Gastrocnemius medialis (tissue), 4 donors: ENCODE data around the gene CACNB4. TPM values are rescaled to one million over a fixed set of nuclear protein-coding genes. Genes with fewer than 3 reads are reported as not detected.

Experiments
- ATAC-seq, 2 donors: fragments of 150-250 bp; one replicate each; pipeline ENCODE4 v1.9.1; 2016
- DNase-seq, 2 donors: peaks; one replicate each; pipeline ENCODE4 v3.0.0-alpha.2; 2019
- H3K27ac ChIP-seq, 4 donors: fragments of 200-600 bp; sonication (generic); 1 replicate in 1 of 4; 2 replicates in 3 of 4; pipeline ENCODE4 v1.5.1; 2016 to 2018; ENCODE audit warnings: mild to moderate bottlenecking in 2 of 4, moderate library complexity in 1 of 4
- H3K27me3 ChIP-seq, 3 donors: fragments of 200-600 bp; sonication (generic) in 2 of 3; 1 replicate in 1 of 3; 2 replicates in 2 of 3; pipeline versions ENCODE4 v1.5.1 to v1.6.0; 2016 to 2019; ENCODE audit warnings: mild to moderate bottlenecking in 1 of 3, moderate library complexity in 1 of 3
- H3K36me3 ChIP-seq, 2 donors: fragments of 200-600 bp; sonication (generic) in 1 of 2; one replicate each; pipeline ENCODE4 v1.5.1; 2017 to 2018
- H3K4me1 ChIP-seq, 2 donors: fragments of 200-600 bp; sonication (generic) in 1 of 2; one replicate each; pipeline ENCODE4 v1.5.1; 2016 to 2017; ENCODE audit warnings: mild to moderate bottlenecking in 2 of 2
- H3K4me3 ChIP-seq, 4 donors: fragments of 200-600 bp; sonication (generic) in 3 of 4; 1 replicate in 1 of 4; 2 replicates in 3 of 4; pipeline ENCODE4 v1.5.1; 2016 to 2019; ENCODE audit warnings: mild to moderate bottlenecking in 2 of 4
- H3K9me3 ChIP-seq, 3 donors: fragments of 200-600 bp; sonication (generic) in 2 of 3; 1 replicate in 1 of 3; 2 replicates in 2 of 3; pipeline ENCODE4 v1.5.1; 2016 to 2019
- CTCF ChIP-seq, 5 experiments: fragments of 450-650 bp in 3 of 5; fragments of 200-600 bp in 2 of 5; sonication (generic) in 2 of 5; IDR thresholded peaks in 4 of 5; conservative IDR thresholded peaks in 1 of 5; 1 replicate in 4 of 5; 2 replicates in 1 of 5; pipeline ENCODE4 v1.5.1; 2016 to 2019; ENCODE audit warnings: antibody characterized with exemption in 5 of 5, mild to moderate bottlenecking in 3 of 5, moderate library complexity in 3 of 5
- POLR2A ChIP-seq, 2 donors: fragments of 450-650 bp; IDR thresholded peaks; one replicate each; pipeline ENCODE4 v1.6.1; 2017; ENCODE audit warnings: antibody characterized with exemption in 2 of 2, mild to moderate bottlenecking in 2 of 2, moderate library complexity in 2 of 2
- in situ Hi-C, 4 donors: fragments of 200-750 bp; cut with MboI; loops; one replicate each; pipeline versions ENCODE4 v1.15.0 to v1.8.0; 2017; ENCODE audit warnings: low sequenced_read_pairs in 4 of 4
- intact Hi-C: fragments of 100-400 bp; cut with DNase I; formaldehyde crosslinking; loops from one replicate; pipeline ENCODE4 v1.15.1; 2023; ENCODE audit warnings: low total_unique reads
- total RNA-seq, 4 donors: library from RNA; depleted of rRNA; stranded (reverse); fragments of >200 nt; gene quantifications; one replicate each; pipeline versions ENCODE4 v1.1.0 to v1.2.3, GENCODE V29; 2016

CACNB4 gene
- total RNA-seq, 4 donors from 2014 or later = 0.04 to 0.56 (median 0.36) TPM

GRCh38 chr2:151907286-151908203 is 191.3 kb downstream of the CACNB4 start:
- no peak overlapping the region for H3K4me3 ChIP-seq

DNA sequence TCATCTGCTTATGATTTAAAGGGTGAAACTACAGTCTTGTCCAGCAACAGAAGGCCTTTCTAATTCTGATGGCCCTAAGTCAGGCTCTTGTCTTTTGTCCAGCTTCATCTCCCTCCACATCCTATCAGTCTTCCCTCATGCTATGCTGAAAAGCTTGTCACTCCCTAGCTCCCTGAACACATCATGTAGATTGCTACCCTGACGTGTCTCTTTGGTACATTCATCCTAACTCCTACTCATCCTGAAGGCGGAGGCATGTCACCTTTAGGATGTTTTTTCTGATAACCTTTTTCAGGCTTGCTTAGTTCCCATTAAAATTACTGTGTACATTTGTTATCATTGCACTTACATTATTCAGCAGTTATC is 192.2 kb downstream of the CACNB4 start:
- ATAC-seq = peak; percentile 14 to 21
- Histone ChIP-seq H3K4me1 (peaks cover 36 to 41% of the 10 kb centered on the region in 2 donors), H3K27me3 (no peaks in the 10 kb centered on the region), H3K36me3 (no peaks in the 10 kb centered on the region), H3K4me3 (no peak overlapping the region), H3K27ac (peak overlapping the region; percentile 76 to 84 (median 82)), H3K9me3 (no peaks in the 10 kb centered on the region)
- no peak for TF ChIP-seq POLR2A (IDR thresholded peaks at IDR 0.05)
- TF ChIP-seq CTCF (IDR thresholded peaks at IDR 0.05 in 4 of 5, conservative IDR thresholded peaks at IDR 0.05 in 1 of 5) = no peak
- no peak for DNase-seq
- in situ Hi-C loops (no loop called here), intact Hi-C loops (loop anchor here (5.0 kb wide), 1 partner anchor 41 kb away; no protein-coding TSS in a partner anchor)

More at GRCh38 chr2:151907286-151908203, 191.3 kb downstream of the CACNB4 start:
- Histone ChIP-seq H3K27ac (peak overlapping the region; percentile 76 to 84 (median 82)), H3K36me3 (no peaks in the 10 kb centered on the region), H3K9me3 (no peaks in the 10 kb centered on the region), H3K27me3 (no peaks in the 10 kb centered on the region), H3K4me1 (peaks cover 36 to 41% of the 10 kb centered on the region in 2 donors)
- TF ChIP-seq POLR2A (IDR thresholded peaks at IDR 0.05) (no peak), CTCF (IDR thresholded peaks at IDR 0.05 in 4 of 5, conservative IDR thresholded peaks at IDR 0.05 in 1 of 5) (no peak)
- intact Hi-C loops (loop anchor here (5.0 kb wide), 1 partner anchor 40 kb away; no protein-coding TSS in a partner anchor), in situ Hi-C loops (no loop called here)
- DNase-seq = no peak
- ATAC-seq = no peak

DNA sequence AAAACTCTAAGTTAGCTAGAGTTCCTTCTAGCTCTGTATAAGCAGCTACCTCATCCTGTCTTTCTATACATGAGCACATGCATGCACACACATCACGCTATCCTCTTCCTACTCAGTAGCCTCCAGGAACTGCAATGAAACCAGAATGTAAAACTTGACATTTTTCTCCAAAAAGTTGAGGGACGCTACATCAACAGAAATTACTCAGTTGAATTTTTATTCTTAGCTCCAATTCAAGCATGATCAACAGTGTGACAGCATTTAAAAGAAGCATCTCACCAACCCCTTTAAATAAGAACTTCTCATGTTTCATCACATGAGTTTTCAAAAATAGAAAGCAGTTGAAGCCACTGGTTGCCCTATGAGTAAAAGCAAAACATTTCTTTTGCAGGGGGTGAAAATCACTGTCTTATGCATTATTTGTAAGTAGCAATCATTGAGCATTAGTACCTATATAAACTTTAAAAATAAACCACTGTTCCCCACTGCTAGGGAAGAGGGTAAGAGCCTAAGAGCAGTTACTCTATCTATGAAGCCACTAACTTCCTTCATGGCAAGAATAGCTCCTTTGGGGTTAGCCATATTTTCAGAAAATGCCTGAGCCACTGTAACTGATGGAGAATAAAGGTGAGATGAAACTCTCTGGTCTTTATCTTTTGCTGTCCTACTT is 192.7 kb downstream of the CACNB4 start:
- no peak for DNase-seq
- Histone ChIP-seq H3K27ac (peak overlapping the region; percentile 76 to 84 (median 82)), H3K9me3 (no peaks in the 10 kb centered on the region), H3K4me1 (peaks cover 36 to 41% of the 10 kb centered on the region in 2 donors), H3K27me3 (no peaks in the 10 kb centered on the region), H3K4me3 (no peak overlapping the region), H3K36me3 (no peaks in the 10 kb centered on the region)
- intact Hi-C loops (loop anchor here (5.0 kb wide), 1 partner anchor 41 kb away; no protein-coding TSS in a partner anchor), in situ Hi-C loops (no loop called here)
- TF ChIP-seq POLR2A (IDR thresholded peaks at IDR 0.05) = no peak
- no peak for TF ChIP-seq CTCF (IDR thresholded peaks at IDR 0.05 in 4 of 5, conservative IDR thresholded peaks at IDR 0.05 in 1 of 5)
- peak; percentile 94 to 96 for ATAC-seq

DNA sequence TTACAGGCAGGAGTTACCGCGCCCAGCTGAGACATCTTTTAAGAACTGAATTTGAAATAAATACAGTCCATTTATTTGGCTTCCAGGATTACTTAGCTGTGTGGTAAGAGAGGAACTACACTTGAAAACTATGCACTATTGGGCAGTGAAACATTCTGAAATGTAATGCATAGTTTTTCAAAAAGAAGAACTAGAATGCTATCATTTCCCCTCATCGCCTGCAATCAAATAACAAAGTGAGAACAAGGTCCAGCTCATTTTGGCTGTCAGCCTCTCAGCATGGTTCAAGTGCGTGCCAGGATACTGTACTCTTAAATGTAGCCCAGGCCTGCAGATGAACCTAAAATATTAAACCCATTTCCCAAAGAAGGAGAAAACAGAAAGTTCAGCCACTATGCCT is 194.0 kb downstream of the CACNB4 start:
- DNase-seq (no peak), ATAC-seq (no peak)
- TF ChIP-seq CTCF (IDR thresholded peaks at IDR 0.05 in 4 of 5, conservative IDR thresholded peaks at IDR 0.05 in 1 of 5) = no peak
- TF ChIP-seq POLR2A (IDR thresholded peaks at IDR 0.05) = no peak
- no peak overlapping the region for H3K4me3 ChIP-seq
- no peaks in the 10 kb centered on the region for H3K27me3 ChIP-seq
- in situ Hi-C loops = no loop called here
- intact Hi-C loops = loop anchor here (5.0 kb wide), 1 partner anchor 42 kb away; no protein-coding TSS in a partner anchor
- no peaks in the 10 kb centered on the region for H3K9me3 ChIP-seq
- peak overlapping the region; percentile 76 to 84 (median 82) for H3K27ac ChIP-seq
- no peaks in the 10 kb centered on the region for H3K36me3 ChIP-seq
- peaks cover 36 to 41% of the 10 kb centered on the region in 2 donors for H3K4me1 ChIP-seq
